HepG2 (cell line): ENCODE measurements around the gene SIX3. TPM values are rescaled to one million over a fixed set of nuclear protein-coding genes. Genes with fewer than 3 reads are reported as not detected.

Experiments
- ATF7 ChIP-seq, 2 experiments: fragments of 450-650 bp in 1 of 2; sonication (generic) in 1 of 2; formaldehyde crosslinking in 1 of 2; IDR thresholded peaks; 2 replicates each; pipeline versions ENCODE4 v1.4.0 to v1.6.1; 2016 to 2020; ENCODE audit warnings: antibody characterized with exemption in 1 of 2, mild to moderate bottlenecking in 1 of 2, missing genetic modification reagents in 1 of 2
- HDAC6 ChIP-seq: fragments of 200-600 bp; sonication (generic); IDR thresholded peaks from 2 replicates; pipeline ENCODE4 v1.7.0; 2017; ENCODE audit warnings: mild to moderate bottlenecking, antibody characterized with exemption, low read length, low read depth
- HOXD1 ChIP-seq: sonication (generic); formaldehyde crosslinking; IDR thresholded peaks from 2 replicates; pipeline ENCODE4 v1.5.0; 2020; ENCODE audit warnings: missing genetic modification reagents
- JDP2 ChIP-seq: sonication (generic); formaldehyde crosslinking; IDR thresholded peaks from 2 replicates; pipeline ENCODE4 v1.8.1; 2022; ENCODE audit warnings: missing genetic modification reagents, borderline replicate concordance
- RFX1 ChIP-seq: fragments of 450-650 bp; IDR thresholded peaks from 2 replicates; pipeline ENCODE4 v1.6.1; 2017
- SP4 ChIP-seq: sonication (generic); formaldehyde crosslinking; IDR thresholded peaks from 2 replicates; pipeline ENCODE4 v1.8.1; 2023; ENCODE audit warnings: mild to moderate bottlenecking, missing genetic modification reagents
- SSRP1 ChIP-seq: IDR thresholded peaks from 2 replicates; pipeline ENCODE4 v1.6.1; 2016; ENCODE audit warnings: control low read depth
- TOE1 ChIP-seq: sonication (generic); formaldehyde crosslinking; IDR thresholded peaks from 2 replicates; pipeline ENCODE4 v1.4.0; 2020; ENCODE audit warnings: mild to moderate bottlenecking, missing genetic modification reagents
- XBP1 ChIP-seq: sonication (generic); formaldehyde crosslinking; IDR thresholded peaks from 2 replicates; pipeline ENCODE4 v1.5.0; 2020; ENCODE audit warnings: missing genetic modification reagents
- ZNF143 ChIP-seq: sonication (generic); formaldehyde crosslinking; IDR thresholded peaks from 2 replicates; pipeline ENCODE4 v1.4.0; 2020; ENCODE audit warnings: missing genetic modification reagents
- ZNF44 ChIP-seq: sonication (generic); formaldehyde crosslinking; IDR thresholded peaks from 2 replicates; pipeline ENCODE4 v1.5.1; 2020; ENCODE audit warnings: mild to moderate bottlenecking, missing genetic modification reagents
- ZNF496 ChIP-seq: sonication (generic); formaldehyde crosslinking; IDR thresholded peaks from 2 replicates; pipeline ENCODE4 v1.8.1; 2023; ENCODE audit warnings: mild to moderate bottlenecking, moderate library complexity, missing genetic modification reagents; ENCODE audit not compliant: insufficient replicate concordance
- ZNF672 ChIP-seq: sonication (generic); formaldehyde crosslinking; IDR thresholded peaks from 2 replicates; pipeline ENCODE4 v1.8.1; 2022; ENCODE audit warnings: missing genetic modification reagents
- ZNF841 ChIP-seq: sonication (generic); formaldehyde crosslinking; IDR thresholded peaks from 2 replicates; pipeline ENCODE4 v1.8.1; 2023; ENCODE audit warnings: missing genetic modification reagents, borderline replicate concordance
- polyA plus RNA-seq, 8 experiments: library from polyadenylated mRNA; depleted of rRNA in 3 of 8; stranded (reverse) in 7 of 8; unstranded in 1 of 8; fragments of >200 nt; fragmentation: Illumina TruSeq in 4 of 8; extraction: Trizol in 4 of 8; gene quantifications; 2 replicates each; pipeline versions ENCODE4 v1.2.1 to v1.2.3, GENCODE V29; 2011 to 2016; ENCODE audit warnings: low read depth in 4 of 8, missing spikeins in 1 of 8, mixed read lengths in 1 of 8; ENCODE audit not compliant: insufficient read depth in 1 of 8
- total RNA-seq, 5 experiments: library from RNA; depleted of rRNA; stranded (reverse); fragments of >200 nt; fragmentation: Illumina TruSeq; extraction: Trizol; gene quantifications; 2 replicates each; pipeline ENCODE4 v1.2.3, GENCODE V29; 2016; ENCODE audit warnings: low read depth in 1 of 5
- TF ChIP-seq, protein P1 (sequence below): sonication (generic); formaldehyde crosslinking; IDR thresholded peaks from one replicate; pipeline ENCODE4 v1.5.1; 2020; ENCODE audit warnings: mild to moderate bottlenecking, missing genetic modification reagents; ENCODE audit errors: not compliant biosample characterization
- TF ChIP-seq, protein P2 (sequence below): sonication (generic); formaldehyde crosslinking; IDR thresholded peaks from 2 replicates; pipeline ENCODE4 v1.4.0; 2020; ENCODE audit warnings: missing genetic modification reagents, low read depth, mild to moderate bottlenecking, borderline replicate concordance
- TF ChIP-seq, protein P3 (sequence below): sonication (generic); formaldehyde crosslinking; IDR thresholded peaks from 2 replicates; pipeline ENCODE4 v1.4.0; 2020; ENCODE audit warnings: missing genetic modification reagents, borderline replicate concordance

Gene SIX3
- total and polyA plus RNA-seq, 2 of the 13 experiments (the other 11 are each of a cell fraction or from before 2014, with no cell fraction given) = not detected

DNA sequence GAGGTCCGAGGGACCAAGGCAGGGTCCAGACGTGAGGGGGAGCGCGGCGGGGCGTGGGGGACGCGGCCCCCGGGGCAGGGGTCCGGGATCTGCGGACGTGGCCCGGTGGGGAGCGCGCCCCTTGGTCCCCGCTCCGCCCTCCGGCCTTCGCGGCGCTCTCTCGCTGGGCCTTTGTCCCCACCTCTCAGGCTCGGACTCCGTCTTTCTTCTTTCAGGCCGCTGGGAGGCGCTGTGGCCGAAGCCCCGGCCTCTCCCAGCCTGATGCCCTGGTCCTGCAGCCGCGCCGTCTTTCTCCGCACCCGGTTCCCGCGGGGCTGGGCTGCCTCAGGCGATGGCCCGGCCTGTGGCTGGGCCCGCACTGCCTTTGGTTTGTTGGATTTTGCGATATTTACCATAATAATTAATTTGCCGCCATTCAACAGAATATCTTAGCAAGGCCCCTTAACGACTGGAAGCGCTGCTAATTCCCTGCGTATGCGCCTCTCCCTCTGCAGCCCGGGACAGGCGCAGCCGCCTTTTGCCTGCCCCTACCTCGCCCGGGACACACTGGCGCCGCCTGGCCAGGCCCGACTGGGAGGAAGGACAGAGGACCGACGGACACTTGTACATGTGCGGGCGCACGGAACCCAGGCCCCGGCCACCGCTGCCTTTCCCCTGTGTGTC lies 10.8 kb downstream of the SIX3 start (continued):
- TF ChIP-seq RFX1 (no peak), ZNF496 (CRISPR knock-in tag) (no peak), ZNF143 (CRISPR knock-in tag) (no peak), HOXD1 (no peak), ZNF44 (CRISPR knock-in tag) (no peak), ZNF672 (CRISPR knock-in tag) (no peak), ATF7 (IDR thresholded peaks at IDR 0.05) (no peak), ATF7 (CRISPR knock-in tag; IDR thresholded peaks at IDR 0.05) (no peak), SSRP1 (no peak), JDP2 (CRISPR knock-in tag) (no peak), SP4 (CRISPR knock-in tag) (no peak), TOE1 (no peak), XBP1 (CRISPR knock-in tag) (no peak), ZNF841 (CRISPR knock-in tag) (no peak), HDAC6 (no peak)
- TF ChIP-seq, protein P1, sequence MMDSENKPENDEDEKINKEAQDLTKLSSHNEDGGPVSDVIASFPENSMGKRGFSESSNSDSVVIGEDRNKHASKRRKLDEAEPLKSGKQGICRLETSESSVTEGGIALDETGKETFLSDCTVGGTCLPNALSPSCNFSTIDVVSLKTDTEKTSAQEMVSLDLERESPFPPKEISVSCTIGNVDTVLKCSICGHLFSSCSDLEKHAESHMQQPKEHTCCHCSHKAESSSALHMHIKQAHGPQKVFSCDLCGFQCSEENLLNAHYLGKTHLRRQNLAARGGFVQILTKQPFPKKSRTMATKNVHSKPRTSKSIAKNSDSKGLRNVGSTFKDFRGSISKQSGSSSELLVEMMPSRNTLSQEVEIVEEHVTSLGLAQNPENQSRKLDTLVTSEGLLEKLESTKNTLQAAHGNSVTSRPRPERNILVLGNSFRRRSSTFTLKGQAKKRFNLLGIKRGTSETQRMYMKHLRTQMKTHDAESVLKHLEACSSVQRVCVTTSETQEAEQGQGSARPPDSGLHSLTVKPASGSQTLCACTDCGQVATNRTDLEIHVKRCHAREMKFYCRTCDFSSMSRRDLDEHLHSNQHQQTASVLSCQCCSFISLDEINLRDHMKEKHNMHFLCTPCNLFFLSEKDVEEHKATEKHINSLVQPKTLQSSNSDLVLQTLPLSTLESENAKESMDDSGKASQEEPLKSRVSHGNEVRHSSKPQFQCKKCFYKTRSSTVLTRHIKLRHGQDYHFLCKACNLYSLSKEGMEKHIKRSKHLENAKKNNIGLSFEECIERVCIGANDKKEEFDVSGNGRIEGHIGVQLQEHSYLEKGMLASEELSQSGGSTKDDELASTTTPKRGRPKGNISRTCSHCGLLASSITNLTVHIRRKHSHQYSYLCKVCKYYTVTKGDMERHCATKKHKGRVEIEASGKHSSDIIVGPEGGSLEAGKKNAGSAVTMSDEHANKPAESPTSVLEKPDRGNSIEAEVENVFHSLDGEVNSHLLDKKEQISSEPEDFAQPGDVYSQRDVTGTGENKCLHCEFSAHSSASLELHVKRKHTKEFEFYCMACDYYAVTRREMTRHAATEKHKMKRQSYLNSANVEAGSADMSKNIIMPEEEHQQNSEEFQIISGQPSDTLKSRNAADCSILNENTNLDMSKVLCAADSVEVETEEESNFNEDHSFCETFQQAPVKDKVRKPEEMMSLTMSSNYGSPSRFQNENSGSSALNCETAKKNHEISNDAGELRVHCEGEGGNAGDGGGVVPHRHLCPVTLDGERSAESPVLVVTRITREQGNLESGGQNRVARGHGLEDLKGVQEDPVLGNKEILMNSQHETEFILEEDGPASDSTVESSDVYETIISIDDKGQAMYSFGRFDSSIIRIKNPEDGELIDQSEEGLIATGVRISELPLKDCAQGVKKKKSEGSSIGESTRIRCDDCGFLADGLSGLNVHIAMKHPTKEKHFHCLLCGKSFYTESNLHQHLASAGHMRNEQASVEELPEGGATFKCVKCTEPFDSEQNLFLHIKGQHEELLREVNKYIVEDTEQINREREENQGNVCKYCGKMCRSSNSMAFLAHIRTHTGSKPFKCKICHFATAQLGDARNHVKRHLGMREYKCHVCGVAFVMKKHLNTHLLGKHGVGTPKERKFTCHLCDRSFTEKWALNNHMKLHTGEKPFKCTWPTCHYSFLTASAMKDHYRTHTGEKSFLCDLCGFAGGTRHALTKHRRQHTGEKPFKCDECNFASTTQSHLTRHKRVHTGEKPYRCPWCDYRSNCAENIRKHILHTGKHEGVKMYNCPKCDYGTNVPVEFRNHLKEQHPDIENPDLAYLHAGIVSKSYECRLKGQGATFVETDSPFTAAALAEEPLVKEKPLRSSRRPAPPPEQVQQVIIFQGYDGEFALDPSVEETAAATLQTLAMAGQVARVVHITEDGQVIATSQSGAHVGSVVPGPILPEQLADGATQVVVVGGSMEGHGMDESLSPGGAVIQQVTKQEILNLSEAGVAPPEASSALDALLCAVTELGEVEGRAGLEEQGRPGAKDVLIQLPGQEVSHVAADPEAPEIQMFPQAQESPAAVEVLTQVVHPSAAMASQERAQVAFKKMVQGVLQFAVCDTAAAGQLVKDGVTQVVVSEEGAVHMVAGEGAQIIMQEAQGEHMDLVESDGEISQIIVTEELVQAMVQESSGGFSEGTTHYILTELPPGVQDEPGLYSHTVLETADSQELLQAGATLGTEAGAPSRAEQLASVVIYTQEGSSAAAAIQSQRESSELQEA (CRISPR knock-in tag) = peak; percentile 45
- TF ChIP-seq, protein P2, sequence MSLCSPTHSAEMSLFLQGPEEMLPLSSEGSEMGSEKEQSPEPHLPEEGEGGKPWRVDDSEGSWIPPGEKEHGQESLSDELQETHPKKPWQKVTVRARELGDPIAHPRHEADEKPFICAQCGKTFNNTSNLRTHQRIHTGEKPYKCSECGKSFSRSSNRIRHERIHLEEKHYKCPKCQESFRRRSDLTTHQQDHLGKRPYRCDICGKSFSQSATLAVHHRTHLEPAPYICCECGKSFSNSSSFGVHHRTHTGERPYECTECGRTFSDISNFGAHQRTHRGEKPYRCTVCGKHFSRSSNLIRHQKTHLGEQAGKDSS (CRISPR knock-in tag) = 0 out of 2 replicates have a peak, but pooled peaks have one; percentile 54
- TF ChIP-seq, protein P3, sequence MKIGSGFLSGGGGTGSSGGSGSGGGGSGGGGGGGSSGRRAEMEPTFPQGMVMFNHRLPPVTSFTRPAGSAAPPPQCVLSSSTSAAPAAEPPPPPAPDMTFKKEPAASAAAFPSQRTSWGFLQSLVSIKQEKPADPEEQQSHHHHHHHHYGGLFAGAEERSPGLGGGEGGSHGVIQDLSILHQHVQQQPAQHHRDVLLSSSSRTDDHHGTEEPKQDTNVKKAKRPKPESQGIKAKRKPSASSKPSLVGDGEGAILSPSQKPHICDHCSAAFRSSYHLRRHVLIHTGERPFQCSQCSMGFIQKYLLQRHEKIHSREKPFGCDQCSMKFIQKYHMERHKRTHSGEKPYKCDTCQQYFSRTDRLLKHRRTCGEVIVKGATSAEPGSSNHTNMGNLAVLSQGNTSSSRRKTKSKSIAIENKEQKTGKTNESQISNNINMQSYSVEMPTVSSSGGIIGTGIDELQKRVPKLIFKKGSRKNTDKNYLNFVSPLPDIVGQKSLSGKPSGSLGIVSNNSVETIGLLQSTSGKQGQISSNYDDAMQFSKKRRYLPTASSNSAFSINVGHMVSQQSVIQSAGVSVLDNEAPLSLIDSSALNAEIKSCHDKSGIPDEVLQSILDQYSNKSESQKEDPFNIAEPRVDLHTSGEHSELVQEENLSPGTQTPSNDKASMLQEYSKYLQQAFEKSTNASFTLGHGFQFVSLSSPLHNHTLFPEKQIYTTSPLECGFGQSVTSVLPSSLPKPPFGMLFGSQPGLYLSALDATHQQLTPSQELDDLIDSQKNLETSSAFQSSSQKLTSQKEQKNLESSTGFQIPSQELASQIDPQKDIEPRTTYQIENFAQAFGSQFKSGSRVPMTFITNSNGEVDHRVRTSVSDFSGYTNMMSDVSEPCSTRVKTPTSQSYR = no peak
